Endothelial cell of umbilical vein (primary cell): ENCODE measurements around the gene SELPLG. TPM values are rescaled to one million over a fixed set of nuclear protein-coding genes. Genes with fewer than 3 reads are reported as not detected.

Source experiments
- BruUV-seq: library from RNA; stranded (reverse); fragments of 400-500 nt; replicated peaks from 2 replicates; lab custom pipeline; 2021; lab: Mats Ljungman, UMichigan
- CTCF ChIA-PET: fragments of 300-600, 350-600 bp; sonication (Branson Sonifier 250); formaldehyde crosslinking; loops from one replicate; lab custom pipeline; 2021; ENCODE audit warnings: antibody characterized with exemption, inconsistent platforms; lab: Charles Lee
- POLR2A ChIA-PET: fragments of 300-600, 350-600 bp; sonication (Branson Sonifier 250); formaldehyde crosslinking; loops from one replicate; lab custom pipeline; 2021; ENCODE audit warnings: antibody characterized with exemption, inconsistent platforms; lab: Charles Lee
- DNase-seq: peaks from one replicate; pipeline ENCODE4 v3.0.0-alpha.2; 2011; ENCODE audit warnings: low read depth, low spot score
- FAIRE-seq: peaks from 2 replicates; lab custom pipeline; 2011; peaks lifted over from hg19 to GRCh38; lab: Jason Lieb, UNC
- H2AFZ ChIP-seq: 2 replicates; pipeline ENCODE4 v1.6.0; 2012; ENCODE audit warnings: low read depth, low read length, control low read depth, inconsistent platforms
- H3K27ac ChIP-seq: 2 replicates; pipeline ENCODE4 v1.5.1; 2011; ENCODE audit warnings: low read depth, mild to moderate bottlenecking, control low read depth, low read length, moderate library complexity; ENCODE audit not compliant: insufficient read depth
- H3K27me3 ChIP-seq, 2 experiments: 2 replicates each; pipeline versions ENCODE4 v1.6.0 to v1.6.1; 2011; ENCODE audit warnings: low read length in 2 of 2, mixed read lengths in 1 of 2; ENCODE audit not compliant: control insufficient read depth in 2 of 2, insufficient read depth in 2 of 2
- H3K36me3 ChIP-seq, 2 experiments: 2 replicates in 1 of 2; 3 replicates in 1 of 2; pipeline ENCODE4 v1.5.1; 2011; ENCODE audit warnings: low read length in 2 of 2, mild to moderate bottlenecking in 1 of 2, moderate library complexity in 1 of 2; ENCODE audit not compliant: control insufficient read depth in 2 of 2, insufficient read depth in 2 of 2; ENCODE audit errors: extremely low read depth in 1 of 2
- H3K4me1 ChIP-seq: 3 replicates; pipeline ENCODE4 v1.5.1; 2011; ENCODE audit warnings: mild to moderate bottlenecking, low read length; ENCODE audit not compliant: control insufficient read depth, insufficient read depth; ENCODE audit errors: extremely low read depth
- H3K4me2 ChIP-seq: 2 replicates; pipeline ENCODE4 v1.6.1; 2011; ENCODE audit warnings: low read length, control low read depth, mixed read lengths; ENCODE audit not compliant: insufficient read depth
- H3K4me3 ChIP-seq, 3 experiments: fragments of 200-600 bp in 1 of 3; sonication (generic), shearing (Covaris generic) in 1 of 3; replicated peaks in 1 of 3; 2 replicates each; pipeline ENCODE4 v1.5.1; 2011 to 2016; ENCODE audit warnings: control low read depth in 3 of 3, low read length in 3 of 3, mild to moderate bottlenecking in 2 of 3, inconsistent platforms in 1 of 3, low read depth in 1 of 3, moderate library complexity in 1 of 3; ENCODE audit not compliant: insufficient read depth in 1 of 3
- H3K79me2 ChIP-seq: 2 replicates; pipeline ENCODE4 v1.6.0; 2012; ENCODE audit warnings: low read length, inconsistent platforms; ENCODE audit not compliant: control insufficient read depth, insufficient read depth
- H3K9ac ChIP-seq: replicated peaks from 2 replicates; pipeline ENCODE3; 2011; ENCODE audit warnings: low read length, control low read depth; ENCODE audit not compliant: insufficient read depth; ENCODE audit errors: extremely low read depth
- H3K9me1 ChIP-seq: replicated peaks from 3 replicates; pipeline ENCODE4 v1.6.0; 2011; ENCODE audit warnings: mild to moderate bottlenecking, low read length; ENCODE audit not compliant: control insufficient read depth, insufficient read depth; ENCODE audit errors: extremely low read depth
- H3K9me3 ChIP-seq: replicated peaks from 2 replicates; pipeline ENCODE4 v1.5.1; 2012; ENCODE audit warnings: low read length, inconsistent platforms; ENCODE audit not compliant: control insufficient read depth, insufficient read depth
- H4K20me1 ChIP-seq: replicated peaks from 2 replicates; pipeline ENCODE3; 2011; ENCODE audit warnings: mild to moderate bottlenecking, low read length; ENCODE audit not compliant: control insufficient read depth, insufficient read depth; ENCODE audit errors: extremely low read depth
- CTCF ChIP-seq, 2 donors: IDR thresholded peaks; 1 replicate in 1 of 2; 2 replicates in 1 of 2; pipeline ENCODE4 v1.5.1; 2011; ENCODE audit warnings: low read length in 2 of 2, mild to moderate bottlenecking in 2 of 2, moderate library complexity in 2 of 2, control low read depth in 1 of 2, inconsistent platforms in 1 of 2, low read depth in 1 of 2; ENCODE audit not compliant: insufficient read depth in 1 of 2; ENCODE audit errors: extremely low read depth in 1 of 2
- EZH2 ChIP-seq: IDR thresholded peaks from 2 replicates; pipeline ENCODE4 v1.6.1; 2012; ENCODE audit warnings: borderline replicate concordance, low read depth, mild to moderate bottlenecking, moderate library complexity, low read length, inconsistent platforms; ENCODE audit not compliant: severe bottlenecking
- FOS ChIP-seq: IDR thresholded peaks from 2 replicates; pipeline ENCODE4 v1.6.1; 2011; ENCODE audit warnings: mild to moderate bottlenecking, low read length, moderate library complexity, borderline replicate concordance; ENCODE audit not compliant: insufficient read depth
- GATA2 ChIP-seq: IDR thresholded peaks from 2 replicates; pipeline ENCODE4 v1.7.0; 2011; ENCODE audit warnings: low read depth, mild to moderate bottlenecking, moderate library complexity, mixed read lengths, low read length; ENCODE audit not compliant: insufficient read length, insufficient read depth
- JUN ChIP-seq: IDR thresholded peaks from 2 replicates; pipeline ENCODE4 v1.6.1; 2011; ENCODE audit warnings: borderline replicate concordance, low read depth; ENCODE audit not compliant: insufficient read length, insufficient read depth
- MAX ChIP-seq: IDR thresholded peaks from 2 replicates; pipeline ENCODE4 v1.6.1; 2011; ENCODE audit not compliant: insufficient read depth, insufficient read length
- MYC ChIP-seq: IDR thresholded peaks from one replicate; pipeline ENCODE4 v1.6.1; 2011; ENCODE audit warnings: mild to moderate bottlenecking, low read depth, low read length
- POLR2A ChIP-seq: IDR thresholded peaks from 2 replicates; pipeline ENCODE4 v1.6.1; 2012; ENCODE audit warnings: low read depth, mild to moderate bottlenecking, control low read depth, low read length
- POLR2AphosphoS5 ChIP-seq: IDR thresholded peaks from 2 replicates; pipeline ENCODE4 v1.6.1; 2012; ENCODE audit warnings: low read depth, mild to moderate bottlenecking, control low read depth, low read length, moderate library complexity; ENCODE audit not compliant: insufficient read depth
- dilution Hi-C: fragments of 300-500 bp; cut with MboI; formaldehyde crosslinking; loops from one replicate; pipeline ENCODE4 v1.15.0; 2019; ENCODE audit warnings: low sequenced_read_pairs; ENCODE audit not compliant: extremely low pct_ligation_motif_present
- intact Hi-C: fragments of 100-400 bp; cut with micrococcal nuclease; formaldehyde crosslinking; loops from one replicate; pipeline ENCODE4 v1.10.0; 2022
- polyA plus RNA-seq, 4 experiments: library from polyadenylated mRNA; depleted of rRNA in 3 of 4; stranded (reverse) in 3 of 4; unstranded in 1 of 4; fragments of >200 nt; gene quantifications; 2 replicates each; pipeline versions ENCODE4 v1.2.1 to v1.2.3, GENCODE V29; 2011 to 2012; ENCODE audit warnings: missing spikeins in 1 of 4
- total RNA-seq: library from RNA; stranded (reverse); gene quantifications from 2 replicates; pipeline ENCODE4 v1.2.3, GENCODE V29; 2021

The SELPLG gene
- total and polyA plus RNA-seq, 2 donors (not counting 3 experiments of a cell fraction or from before 2014, with no cell fraction given), result 1.0 to 1.2 TPM

GRCh38 chr12:108589840-108590229 is 43.9 kb downstream of the SELPLG start:
- POLR2A ChIA-PET, result no interaction called here
- no peaks in the 10 kb centered on the region for H3K36me3 ChIP-seq
- no peak overlapping the region for H3K9ac ChIP-seq
- H3K4me1 ChIP-seq, result no peaks in the 10 kb centered on the region
- peaks cover 0 to 4% of the 10 kb centered on the region in 2 experiments for H3K27me3 ChIP-seq
- no peaks in the 10 kb centered on the region for H3K9me1 ChIP-seq
- intact Hi-C loops (no loop called here), dilution Hi-C loops (no loop called here)
- H3K9me3 ChIP-seq, result no peaks in the 10 kb centered on the region
- no peak overlapping the region for H2AFZ ChIP-seq
- TF ChIP-seq FOS, result no peak
- TF ChIP-seq EZH2, result no peak
- TF ChIP-seq JUN, result no peak
- TF ChIP-seq POLR2AphosphoS5, result no peak
- no peak for TF ChIP-seq CTCF (IDR thresholded peaks at IDR 0.05; ENCODE audit: extremely low read depth in 1 of 2, insufficient read depth in 1 of 2, low read depth in 1 of 2, low read length in 2 of 2)
- no peak for TF ChIP-seq GATA2
- no peak for TF ChIP-seq MYC
- no peak for TF ChIP-seq MAX
- TF ChIP-seq POLR2A, result no peak
- no peak overlapping the region for H3K4me2 ChIP-seq
- no peaks in the 10 kb centered on the region for H4K20me1 ChIP-seq
- CTCF ChIA-PET, result no interaction called here
- no peak for DNase-seq
- H3K4me3 ChIP-seq, result no peak overlapping the region
- no peaks in the 10 kb centered on the region for H3K79me2 ChIP-seq
- no TSS peak for BruUV-seq
- no peak for FAIRE-seq
- no peak overlapping the region for H3K27ac ChIP-seq
